Globus pallidus (tissue), 1 donor: ENCODE results near the gene CENPI.
"Not testable (repeated sequence)": the region's sequence is repeated elsewhere in the genome, so short reads cannot be mapped to it uniquely, and the experiment has no call there.

Experiments used
- DNase-seq: peaks from one replicate; pipeline ENCODE4 v3.0.0-alpha.2; 2015; ENCODE audit warnings: low spot score

Gene CENPI, protein sequence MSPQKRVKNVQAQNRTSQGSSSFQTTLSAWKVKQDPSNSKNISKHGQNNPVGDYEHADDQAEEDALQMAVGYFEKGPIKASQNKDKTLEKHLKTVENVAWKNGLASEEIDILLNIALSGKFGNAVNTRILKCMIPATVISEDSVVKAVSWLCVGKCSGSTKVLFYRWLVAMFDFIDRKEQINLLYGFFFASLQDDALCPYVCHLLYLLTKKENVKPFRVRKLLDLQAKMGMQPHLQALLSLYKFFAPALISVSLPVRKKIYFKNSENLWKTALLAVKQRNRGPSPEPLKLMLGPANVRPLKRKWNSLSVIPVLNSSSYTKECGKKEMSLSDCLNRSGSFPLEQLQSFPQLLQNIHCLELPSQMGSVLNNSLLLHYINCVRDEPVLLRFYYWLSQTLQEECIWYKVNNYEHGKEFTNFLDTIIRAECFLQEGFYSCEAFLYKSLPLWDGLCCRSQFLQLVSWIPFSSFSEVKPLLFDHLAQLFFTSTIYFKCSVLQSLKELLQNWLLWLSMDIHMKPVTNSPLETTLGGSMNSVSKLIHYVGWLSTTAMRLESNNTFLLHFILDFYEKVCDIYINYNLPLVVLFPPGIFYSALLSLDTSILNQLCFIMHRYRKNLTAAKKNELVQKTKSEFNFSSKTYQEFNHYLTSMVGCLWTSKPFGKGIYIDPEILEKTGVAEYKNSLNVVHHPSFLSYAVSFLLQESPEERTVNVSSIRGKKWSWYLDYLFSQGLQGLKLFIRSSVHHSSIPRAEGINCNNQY

DNA sequence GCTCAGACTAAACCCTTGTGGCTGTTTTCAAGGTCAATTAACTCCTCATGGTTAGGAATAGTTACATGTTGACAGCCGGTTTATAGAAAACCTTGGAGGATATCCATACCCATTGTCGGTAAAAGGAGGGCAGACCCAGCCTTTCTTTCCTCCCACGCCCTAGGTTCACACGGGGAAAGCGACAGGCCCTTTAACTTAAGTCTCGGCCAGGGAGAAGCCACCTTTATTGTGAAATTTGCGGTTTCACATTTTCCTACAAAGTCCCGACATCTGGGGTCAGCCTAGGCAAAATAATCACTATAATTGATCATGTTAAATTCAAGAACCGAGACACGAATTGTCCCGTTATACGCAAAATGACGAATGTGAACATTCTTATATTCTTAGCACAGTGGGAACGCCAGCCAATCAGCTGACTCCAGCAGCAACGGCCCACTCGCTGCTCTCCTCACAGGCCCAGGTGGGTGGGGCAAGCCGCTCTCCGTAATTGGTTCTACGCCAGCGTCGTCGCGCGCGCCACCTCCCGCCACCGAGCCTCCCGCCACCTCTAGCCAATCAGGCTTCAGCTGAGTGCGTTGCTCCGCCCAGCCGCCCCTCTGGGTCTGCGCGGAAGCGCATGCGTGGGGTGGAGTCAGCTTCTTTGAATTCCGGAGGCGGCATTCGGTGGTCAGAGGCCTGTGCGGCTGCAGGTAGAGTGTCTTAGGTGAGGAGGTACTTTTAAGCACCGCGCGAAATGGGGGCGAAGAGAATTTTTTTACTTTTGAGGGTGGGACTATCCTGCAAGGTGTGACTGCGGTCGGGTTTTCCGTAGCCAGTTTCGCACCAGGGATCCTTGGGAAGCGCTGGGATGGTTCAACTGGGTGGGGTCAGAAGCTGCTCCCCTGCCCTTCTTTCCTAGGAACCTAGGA is at the start of gene CENPI:
CENPI (plus strand) TSS at position 659 of the 908 bp plus-strand sequence. CDS start 2,867 bp downstream, outside the sequence.
- DNase-seq: peak; percentile 89

GRCh38 chrX:101051153-101051548 is 46.9 kb upstream of the CENPI start:
- DNase-seq: no peak

GRCh38 chrX:101051549-101052302 is 46.3 kb upstream of the CENPI start, which contains the start of gene TRMT2B:
TSS of gene TRMT2B (minus strand) at chrX:101052111. CDS start at chrX:101042289, 9,822 bp downstream.
- DNase-seq: peak; percentile 66

DNA sequence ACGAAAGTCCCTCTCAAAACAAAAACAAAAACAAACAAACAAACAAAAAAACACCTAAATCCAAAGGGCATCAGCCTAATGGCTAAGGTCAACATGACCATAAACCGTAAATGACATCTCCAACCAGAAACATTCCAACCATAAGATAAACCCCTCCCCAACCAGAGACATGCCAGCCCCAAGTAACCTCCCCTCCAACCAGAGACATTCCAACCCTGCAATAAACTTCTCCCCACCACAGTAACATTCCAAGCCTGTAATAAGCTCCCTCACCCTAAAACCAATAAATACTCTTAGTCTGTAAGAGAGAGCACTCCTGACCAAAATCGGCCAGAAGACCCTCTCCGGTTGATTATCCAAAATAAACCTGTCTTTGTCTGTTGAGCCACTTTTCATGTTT is 41.5 kb upstream of the CENPI start:
- DNase-seq: not testable (repeated sequence)

GRCh38 chrX:101057093-101057714 is 40.8 kb upstream of the CENPI start:
- no peak for DNase-seq

DNA sequence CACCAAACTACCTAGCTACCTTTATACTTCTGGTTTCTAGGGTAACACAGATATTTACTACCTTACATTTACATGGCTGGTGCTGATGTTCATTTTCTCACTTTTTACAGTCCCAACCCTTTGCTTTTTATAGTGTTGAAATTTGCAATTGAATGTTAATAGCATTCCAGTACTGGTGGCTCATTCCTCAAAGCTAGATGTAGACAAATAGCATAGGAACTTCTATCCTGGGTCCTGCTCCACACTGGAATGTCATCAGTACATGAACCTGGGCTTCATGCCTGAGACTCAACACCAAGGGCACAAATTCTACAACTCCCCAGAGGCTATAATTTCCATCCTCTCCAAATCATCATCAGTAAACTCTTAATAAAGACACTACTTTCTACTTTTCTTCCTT is 35.8 kb upstream of the CENPI start:
- no peak for DNase-seq

- no peak for DNase-seq
These were observed 26.4 kb upstream of the CENPI start for GRCh38 chrX:101071582-101071981.

- no peak for DNase-seq
These were observed 19.0 kb upstream of the CENPI start, which contains the start of gene TMEM35A for GRCh38 chrX:101078716-101079598. TSS of gene TMEM35A (plus strand) at chrX:101078879. CDS start at chrX:101079003, 124 bp downstream.

DNA sequence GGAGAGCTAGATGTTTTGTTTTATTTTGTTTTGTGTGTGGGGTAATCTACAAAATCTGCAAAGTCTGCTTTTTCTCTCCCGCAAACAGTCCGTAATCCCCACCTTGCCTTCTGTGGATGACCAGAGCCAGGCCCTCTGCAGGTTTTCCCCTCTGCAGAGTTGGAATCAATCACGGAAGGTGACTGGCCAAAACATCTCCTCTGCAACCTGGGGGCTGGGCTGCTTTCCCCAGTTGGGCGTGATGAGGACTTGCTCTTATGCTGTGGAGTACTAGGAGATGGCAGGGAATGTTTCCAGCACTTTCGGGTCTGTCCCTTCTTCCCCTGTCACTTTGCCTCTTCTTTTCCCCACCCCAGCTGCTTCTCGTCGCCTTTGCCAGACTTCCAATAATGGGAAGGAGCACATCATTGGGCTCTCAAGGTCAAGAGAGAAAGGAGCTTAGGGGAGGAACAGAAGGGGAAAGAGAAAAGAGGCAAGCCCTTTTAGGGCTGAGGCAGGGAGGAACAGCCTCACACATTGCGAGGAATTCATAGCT is 18.2 kb upstream of the CENPI start:
- DNase-seq: no peak

GRCh38 chrX:101080326-101081124 is 17.5 kb upstream of the CENPI start:
- no peak for DNase-seq

DNA sequence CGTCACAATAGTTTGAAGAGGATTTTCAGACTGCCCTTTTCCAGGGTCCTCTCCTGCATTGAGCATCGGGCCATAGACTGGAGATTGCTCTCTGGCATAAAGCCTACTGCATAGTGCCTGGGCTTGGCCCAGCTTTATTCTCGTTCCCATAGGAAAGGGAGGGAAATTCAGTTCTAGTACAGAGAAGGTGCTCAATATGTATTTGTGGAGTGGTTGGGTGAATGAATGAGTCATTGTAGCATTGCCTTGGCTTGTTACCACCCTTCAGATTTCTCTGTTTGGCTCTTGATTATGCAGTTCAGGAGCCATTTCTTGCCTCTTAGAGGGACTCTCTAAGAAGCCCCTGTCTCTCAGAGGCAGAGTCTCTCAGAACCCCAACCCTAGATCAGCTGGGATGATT is 16.8 kb upstream of the CENPI start:
- no peak for DNase-seq

DNA sequence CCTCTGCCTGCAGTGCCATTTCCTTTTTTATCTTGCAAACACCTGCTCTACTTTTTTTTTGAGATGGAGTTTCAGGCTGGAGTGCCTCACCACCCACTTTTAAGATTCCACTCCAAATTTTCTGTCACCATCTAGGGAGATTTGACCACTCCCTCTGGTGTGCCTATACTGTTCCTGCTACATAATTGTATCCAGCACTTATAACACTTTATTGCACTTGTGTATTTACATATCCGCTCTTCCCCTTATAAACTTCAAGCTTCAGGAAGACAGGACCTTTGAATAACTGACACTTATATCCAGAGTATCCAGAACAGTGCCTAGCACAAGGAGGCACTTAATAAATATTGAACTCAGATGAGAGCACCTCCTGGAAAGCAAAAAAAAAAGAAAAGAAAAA is 6.2 kb upstream of the CENPI start:
- no peak for DNase-seq

DNA sequence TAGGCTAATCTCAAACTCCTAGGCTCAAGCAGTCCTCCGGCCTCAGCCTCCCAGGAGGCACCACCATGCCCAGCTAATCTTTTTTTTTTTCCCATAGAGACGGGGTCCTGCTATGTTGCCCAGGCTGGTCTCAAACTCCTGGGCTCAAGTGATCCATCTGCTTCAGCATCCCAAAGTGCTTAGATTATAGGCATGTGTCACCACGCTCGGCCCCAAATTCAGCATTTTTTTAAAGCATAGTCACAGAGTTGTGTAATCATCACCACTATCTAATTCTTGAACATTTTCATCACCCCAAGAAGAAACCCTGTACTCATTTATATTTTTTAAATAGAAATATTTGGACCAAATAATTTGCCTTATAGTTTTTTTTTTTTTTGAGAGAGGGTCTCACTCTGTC is 10.3 kb downstream of the CENPI start:
- no peak for DNase-seq

- DNase-seq: no peak
These were observed 19.7 kb downstream of the CENPI start for GRCh38 chrX:101117701-101118100.

GRCh38 chrX:101136235-101136634 is 38.2 kb downstream of the CENPI start:
- no peak for DNase-seq
